ENCODE measurements around the gene RARRES2.

Gene RARRES2

GRCh38 chr7:150376560-150376959 lies 35.1 kb upstream of the RARRES2 start:
- no peak for DNase-seq

- no peak for DNase-seq
Measured at GRCh38 chr7:150375662-150376521, 34.5 kb upstream of the RARRES2 start.

GRCh38 chr7:150374472-150374871 lies 33.0 kb upstream of the RARRES2 start:
- no peak for DNase-seq

- no peak for DNase-seq
Measured at GRCh38 chr7:150374026-150374425, 32.6 kb upstream of the RARRES2 start.

GRCh38 chr7:150373049-150373801 lies 31.8 kb upstream of the RARRES2 start:
- DNase-seq = no peak

GRCh38 chr7:150372271-150373048 lies 31.0 kb upstream of the RARRES2 start:
- DNase-seq = no peak

- DNase-seq = no peak
Measured at GRCh38 chr7:150371996-150372270, 30.5 kb upstream of the RARRES2 start.

GRCh38 chr7:150371131-150371995 lies 29.9 kb upstream of the RARRES2 start:
- DNase-seq = no peak

- DNase-seq = no peak
Measured at GRCh38 chr7:150370612-150371071, 29.2 kb upstream of the RARRES2 start.

- DNase-seq = no peak
Measured at GRCh38 chr7:150369748-150370501, 28.5 kb upstream of the RARRES2 start.

GRCh38 chr7:150368884-150369747 lies 27.7 kb upstream of the RARRES2 start:
- DNase-seq = peak; percentile 12

GRCh38 chr7:150368096-150368883 lies 26.9 kb upstream of the RARRES2 start, which contains the start of gene REPIN1:
Gene REPIN1 (plus strand): TSS chr7:150368822. CDS start chr7:150369712, 890 bp downstream.
- DNase-seq = peak; percentile 56

- DNase-seq = no peak
Measured at GRCh38 chr7:150367677-150368095, 26.3 kb upstream of the RARRES2 start.

GRCh38 chr7:150365673-150366398 lies 24.4 kb upstream of the RARRES2 start:
- no peak for DNase-seq

- DNase-seq = no peak
Measured at GRCh38 chr7:150365194-150365593, 23.8 kb upstream of the RARRES2 start.

GRCh38 chr7:150363872-150364271 lies 22.4 kb upstream of the RARRES2 start:
- no peak for DNase-seq

GRCh38 chr7:150363370-150363769 lies 21.9 kb upstream of the RARRES2 start:
- peak; percentile 18 for DNase-seq

- no peak for DNase-seq
Measured at GRCh38 chr7:150361807-150362621, 20.6 kb upstream of the RARRES2 start.
